Spinal cord (tissue), 10 donors: ENCODE results near the gene SNU13. TPM values are rescaled to one million over a fixed set of nuclear protein-coding genes. Genes with fewer than 3 reads are reported as not detected.
"Not testable (repeated sequence)": the region's sequence is repeated elsewhere in the genome, so short reads cannot be mapped to it uniquely, and the experiment has no call there.

Experiments
- DNase-seq, 6 donors: peaks; one replicate each; pipeline versions ENCODE4 v3.0.0 to v3.0.0-alpha.2; 2013 to 2015; ENCODE audit warnings: low spot score in 6 of 6, low read depth in 4 of 6
- H3K27ac ChIP-seq: one replicate; pipeline ENCODE4 v1.5.1; 2013; ENCODE audit warnings: low read depth, low read length, control low read depth
- H3K27me3 ChIP-seq: one replicate; pipeline ENCODE4 v1.6.1; 2013; ENCODE audit warnings: low read length; ENCODE audit not compliant: control insufficient read depth, insufficient read depth
- H3K36me3 ChIP-seq: one replicate; pipeline ENCODE4 v1.6.1; 2013; ENCODE audit warnings: low read length; ENCODE audit not compliant: control insufficient read depth, insufficient read depth
- H3K4me1 ChIP-seq: one replicate; pipeline ENCODE4 v1.6.1; 2013; ENCODE audit warnings: low read length; ENCODE audit not compliant: control insufficient read depth, insufficient read depth
- H3K4me3 ChIP-seq: one replicate; pipeline ENCODE4 v1.5.1; 2013; ENCODE audit warnings: low read depth, low read length, control low read depth
- H3K9me3 ChIP-seq: one replicate; pipeline ENCODE4 v1.6.1; 2013; ENCODE audit warnings: low read length; ENCODE audit not compliant: control insufficient read depth, insufficient read depth
- WGBS: methylation state at CpG from one replicate; pipeline ENCODE4 v1.1.5; 2013; ENCODE audit warnings: missing lambda C conversion rate; ENCODE audit not compliant: insufficient coverage; 5-methylcytosine and 5-hydroxymethylcytosine counted together
- polyA plus RNA-seq, 2 donors: library from polyadenylated mRNA; unstranded; fragments of 120-200 nt; gene quantifications; one replicate each; pipeline ENCODE4 v1.2.1, GENCODE V29; 2013; ENCODE audit not compliant: insufficient read length in 2 of 2
- total RNA-seq, 2 donors: library from RNA; depleted of rRNA in 1 of 2; stranded (reverse); fragments of 120-200 nt in 1 of 2; fragments of >200 nt in 1 of 2; gene quantifications; one replicate each; pipeline versions ENCODE4 v1.2.3 to v1.2.4, GENCODE V29; 2013 to 2014
- donor health status: healthy.

Gene SNU13
- total and polyA plus RNA-seq, 4 donors = 89.4 to 245 (median 178) TPM

- Histone ChIP-seq H3K4me1 (peaks cover 8% of the 10 kb centered on the region), H3K9me3 (no peaks in the 10 kb centered on the region), H3K4me3 (no peak overlapping the region), H3K36me3 (no peaks in the 10 kb centered on the region), H3K27me3 (no peaks in the 10 kb centered on the region), H3K27ac (no peak overlapping the region)
- no peak for DNase-seq
- WGBS = 94% methylated on average over 5 of the region's 9 CpGs
These were observed 14.1 kb upstream of the SNU13 start for GRCh38 chr22:41702763-41703162.

- H3K4me1 ChIP-seq = peaks cover 21% of the 10 kb centered on the region
- no peaks in the 10 kb centered on the region for H3K27me3 ChIP-seq
- no peak overlapping the region for H3K27ac ChIP-seq
- no peaks in the 10 kb centered on the region for H3K9me3 ChIP-seq
- DNase-seq = no peak
- no peaks in the 10 kb centered on the region for H3K36me3 ChIP-seq
- WGBS = 93% methylated on average over 13 of the region's 16 CpGs
- no peak overlapping the region for H3K4me3 ChIP-seq
These were observed 11.4 kb upstream of the SNU13 start for GRCh38 chr22:41700108-41700364.

GRCh38 chr22:41699264-41700107, 10.8 kb upstream of the SNU13 start, which contains the start of gene MEI1:
TSS of gene MEI1 (plus strand) at chr22:41699503. CDS start at chr22:41699539, 36 bp downstream.
- H3K27me3 ChIP-seq = no peaks in the 10 kb centered on the region
- no peaks in the 10 kb centered on the region for H3K9me3 ChIP-seq
- no peak within 1 kb of the TSS for H3K27ac ChIP-seq
- peaks cover under 1% of the 10 kb centered on the region for H3K36me3 ChIP-seq
- H3K4me3 ChIP-seq = no peak within 1 kb of the TSS
- peaks cover 21% of the 10 kb centered on the region for H3K4me1 ChIP-seq
- peak; percentile 47 to 95 (median 71) for DNase-seq
- 41% methylated on average over 65 of the region's 69 CpGs for WGBS

GRCh38 chr22:41697126-41697775, 8.6 kb upstream of the SNU13 start:
- H3K4me3 ChIP-seq = peak overlapping the region; percentile 20
- peak; percentile 76 to 97 (median 88) for DNase-seq
- H3K27me3 ChIP-seq = no peaks in the 10 kb centered on the region
- WGBS = 30% methylated on average over 11 of the region's 12 CpGs
- peak overlapping the region; percentile 50 for H3K27ac ChIP-seq
- H3K9me3 ChIP-seq = no peaks in the 10 kb centered on the region
- H3K36me3 ChIP-seq = peaks cover 4% of the 10 kb centered on the region
- H3K4me1 ChIP-seq = peaks cover 21% of the 10 kb centered on the region

- no peak overlapping the region for H3K4me3 ChIP-seq
- no peaks in the 10 kb centered on the region for H3K9me3 ChIP-seq
- H3K36me3 ChIP-seq = peaks cover 4% of the 10 kb centered on the region
- no peak for DNase-seq
- peak overlapping the region; percentile 50 for H3K27ac ChIP-seq
- H3K27me3 ChIP-seq = no peaks in the 10 kb centered on the region
- H3K4me1 ChIP-seq = peaks cover 21% of the 10 kb centered on the region
- 68% methylated on average over 11 of the region's 11 CpGs for WGBS
These were observed 8.0 kb upstream of the SNU13 start for GRCh38 chr22:41696703-41697102.

GRCh38 chr22:41695211-41695610, 6.5 kb upstream of the SNU13 start:
- Histone ChIP-seq H3K9me3 (no peaks in the 10 kb centered on the region), H3K4me3 (no peak overlapping the region), H3K4me1 (peaks cover 24% of the 10 kb centered on the region), H3K27me3 (no peaks in the 10 kb centered on the region), H3K27ac (no peak overlapping the region), H3K36me3 (peaks cover 4% of the 10 kb centered on the region)
- WGBS = 81% methylated on average over 2 of the region's 2 CpGs
- no peak for DNase-seq

GRCh38 chr22:41690476-41690875, 1.8 kb upstream of the SNU13 start:
- Histone ChIP-seq H3K4me3 (no peak overlapping the region), H3K4me1 (peaks cover 27% of the 10 kb centered on the region), H3K27ac (no peak overlapping the region), H3K27me3 (no peaks in the 10 kb centered on the region), H3K9me3 (no peaks in the 10 kb centered on the region), H3K36me3 (peaks cover 4% of the 10 kb centered on the region)
- no peak for DNase-seq
- 82% methylated on average over 3 of the region's 3 CpGs for WGBS

GRCh38 chr22:41687901-41688364, 734 bp downstream of the SNU13 start:
- Histone ChIP-seq H3K36me3 (no peaks in the 10 kb centered on the region), H3K9me3 (no peaks in the 10 kb centered on the region), H3K27me3 (no peaks in the 10 kb centered on the region), H3K4me3 (peak overlapping the region; percentile 83), H3K4me1 (peaks cover 28% of the 10 kb centered on the region), H3K27ac (peak overlapping the region; percentile 96)
- WGBS = 0% methylated on average over 16 of the region's 20 CpGs
- DNase-seq = peak in 1 of 6 donors; percentile 1

- peaks cover 30% of the 10 kb centered on the region for H3K4me1 ChIP-seq
- not testable (repeated sequence) for H3K27ac ChIP-seq, H3K9me3 ChIP-seq, DNase-seq, H3K27me3 ChIP-seq, H3K36me3 ChIP-seq, H3K4me3 ChIP-seq
- no CpG with 5 or more reads among the region's 11 CpGs for WGBS
These were observed 1.8 kb downstream of the SNU13 start for GRCh38 chr22:41686890-41687289.

- no peak overlapping the region for H3K27ac ChIP-seq
- no peaks in the 10 kb centered on the region for H3K9me3 ChIP-seq
- peaks cover 8% of the 10 kb centered on the region for H3K36me3 ChIP-seq
- no peaks in the 10 kb centered on the region for H3K27me3 ChIP-seq
- H3K4me1 ChIP-seq = peaks cover 25% of the 10 kb centered on the region
- H3K4me3 ChIP-seq = no peak overlapping the region
- 100% methylated on average over 1 of the region's 4 CpGs for WGBS
- no peak for DNase-seq
These were observed 4.5 kb downstream of the SNU13 start for GRCh38 chr22:41684194-41684593.
